Thymus (tissue), 11 donors: ENCODE data around the gene SLC6A15. TPM values are rescaled to one million over a fixed set of nuclear protein-coding genes. Genes with fewer than 3 reads are reported as not detected.

Experiments
- DNase-seq, 9 donors: peaks; one replicate each; pipeline ENCODE4 v3.0.0-alpha.2; 2013; ENCODE audit warnings: low spot score in 9 of 9, low read depth in 6 of 9, missing footprints in 1 of 9
- H3K27ac ChIP-seq, 2 donors: one replicate each; pipeline ENCODE4 v1.5.1; 2013; ENCODE audit warnings: control low read depth in 1 of 2, low read depth in 1 of 2, low read length in 1 of 2, mild to moderate bottlenecking in 1 of 2, moderate library complexity in 1 of 2
- H3K27me3 ChIP-seq, 2 donors: one replicate each; pipeline ENCODE4 v1.5.1; 2013; ENCODE audit warnings: low read length in 1 of 2; ENCODE audit not compliant: control insufficient read depth in 2 of 2, insufficient read depth in 1 of 2
- H3K36me3 ChIP-seq, 2 donors: one replicate each; pipeline ENCODE4 v1.5.1; 2013; ENCODE audit warnings: low read length in 1 of 2, mild to moderate bottlenecking in 1 of 2, moderate library complexity in 1 of 2; ENCODE audit not compliant: control insufficient read depth in 2 of 2, insufficient read depth in 2 of 2
- H3K4me1 ChIP-seq, 2 donors: one replicate each; pipeline ENCODE4 v1.5.1; 2013; ENCODE audit warnings: low read length in 2 of 2; ENCODE audit not compliant: control insufficient read depth in 2 of 2, insufficient read depth in 2 of 2
- H3K4me3 ChIP-seq, 2 donors: one replicate each; pipeline ENCODE4 v1.5.1; 2013; ENCODE audit warnings: low read length in 2 of 2, control low read depth in 1 of 2, mild to moderate bottlenecking in 1 of 2
- H3K9me3 ChIP-seq, 2 donors: one replicate each; pipeline ENCODE4 v1.5.1; 2013; ENCODE audit warnings: low read length in 1 of 2, mild to moderate bottlenecking in 1 of 2; ENCODE audit not compliant: control insufficient read depth in 2 of 2, insufficient read depth in 1 of 2
- WGBS: extraction: QIAGEN DNeasy Blood & Tissue Kit; methylation state at CpG from one replicate; pipeline ENCODE4 v1.1.7; 2013; 5-methylcytosine and 5-hydroxymethylcytosine counted together
- polyA plus RNA-seq: library from polyadenylated mRNA; stranded (reverse); fragments of 200-250 nt; gene quantifications from one replicate; pipeline ENCODE4 v1.2.3, GENCODE V29; 2013
- total RNA-seq: library from RNA; stranded (reverse); fragments of 120-200 nt; gene quantifications from one replicate; pipeline ENCODE4 v1.2.4, GENCODE V29; 2013
- donor health status: healthy.

Gene SLC6A15
- total and polyA plus RNA-seq, 2 donors: 0.09 to 0.32 TPM

- Histone ChIP-seq H3K4me3 (no peak overlapping the region), H3K9me3 (no peaks in the 10 kb centered on the region), H3K4me1 (no peaks in the 10 kb centered on the region), H3K27ac (no peak overlapping the region), H3K27me3 (no peaks in the 10 kb centered on the region), H3K36me3 (no peaks in the 10 kb centered on the region)
- WGBS: 95% methylated on average over 4 of the region's 4 CpGs
- no peak for DNase-seq
Measured at GRCh38 chr12:84814664-84815245, 97.8 kb downstream of the SLC6A15 start.

GRCh38 chr12:84813780-84814663 is 98.6 kb downstream of the SLC6A15 start:
- no peak overlapping the region for H3K27ac ChIP-seq
- H3K27me3 ChIP-seq: no peaks in the 10 kb centered on the region
- no peaks in the 10 kb centered on the region for H3K36me3 ChIP-seq
- no peak overlapping the region for H3K4me3 ChIP-seq
- H3K4me1 ChIP-seq: no peaks in the 10 kb centered on the region
- no peaks in the 10 kb centered on the region for H3K9me3 ChIP-seq
- no peak for DNase-seq
- 92% methylated on average over 1 of the region's 1 CpG for WGBS

- WGBS: 78% methylated on average over 3 of the region's 3 CpGs
- Histone ChIP-seq H3K27ac (no peak overlapping the region), H3K36me3 (no peaks in the 10 kb centered on the region), H3K9me3 (no peaks in the 10 kb centered on the region), H3K4me3 (no peak overlapping the region), H3K27me3 (no peaks in the 10 kb centered on the region), H3K4me1 (no peaks in the 10 kb centered on the region)
- no peak for DNase-seq
Measured at GRCh38 chr12:84811291-84811690, 101.3 kb downstream of the SLC6A15 start.

GRCh38 chr12:84810611-84811010 is 102.0 kb downstream of the SLC6A15 start:
- WGBS: 95% methylated on average over 1 of the region's 1 CpG
- no peak overlapping the region for H3K27ac ChIP-seq
- no peaks in the 10 kb centered on the region for H3K4me1 ChIP-seq

More at GRCh38 chr12:84810611-84811010, 102.0 kb downstream of the SLC6A15 start:
- Histone ChIP-seq H3K4me3 (no peak overlapping the region), H3K27me3 (no peaks in the 10 kb centered on the region), H3K9me3 (no peaks in the 10 kb centered on the region), H3K36me3 (no peaks in the 10 kb centered on the region)
- DNase-seq: no peak

Other genes starting within 250 kb of the SLC6A15 start
- 0.05 TPM for gene TSPAN19, start 123.5 kb upstream of the SLC6A15 start, total RNA-seq
- gene TSPAN19, start 123.5 kb upstream of the SLC6A15 start, polyA plus RNA-seq: 0.27 TPM
- gene LRRIQ1, start 123.6 kb upstream of the SLC6A15 start, total RNA-seq: 0.33 TPM
- gene LRRIQ1, start 123.6 kb upstream of the SLC6A15 start, polyA plus RNA-seq: 0.43 TPM